B cell (primary cell): ENCODE measurements around the gene PLK3. TPM values are rescaled to one million over a fixed set of nuclear protein-coding genes. Genes with fewer than 3 reads are reported as not detected.

ENCODE experiments used
- ATAC-seq: fragments of 200-7000 bp; cut with Tn5 transposase; one replicate; pipeline ENCODE4 v1.10.0; 2021; ENCODE audit warnings: low read depth, mild to moderate bottlenecking, moderate number of reproducible peaks, moderate library complexity
- CTCF ChIA-PET: fragments of 350-600 bp; sonication (Branson Sonifier 250); formaldehyde crosslinking; loops from one replicate; lab custom pipeline; 2021; ENCODE audit warnings: antibody characterized with exemption, inconsistent platforms; lab: Charles Lee
- POLR2A ChIA-PET: fragments of 350-600 bp; sonication (Branson Sonifier 250); formaldehyde crosslinking; loops from one replicate; lab custom pipeline; 2021; ENCODE audit warnings: antibody characterized with exemption; lab: Charles Lee
- DNase-seq: peaks from one replicate; pipeline ENCODE4 v3.0.0; 2013
- H2AFZ ChIP-seq: 2 replicates; pipeline ENCODE4 v1.6.1; 2012; ENCODE audit warnings: mild to moderate bottlenecking, low read depth, low read length; ENCODE audit not compliant: insufficient read depth, poor library complexity, severe bottlenecking
- H3K27ac ChIP-seq, 2 donors: 1 replicate in 1 of 2; 2 replicates in 1 of 2; pipeline ENCODE4 v1.5.1; 2012 to 2013; ENCODE audit warnings: low read length in 2 of 2, mild to moderate bottlenecking in 2 of 2, moderate library complexity in 1 of 2
- H3K27me3 ChIP-seq, 4 experiments: fragments of 200-600 bp in 1 of 4; sonication (generic) in 1 of 4; replicated peaks in 1 of 4; 1 replicate in 2 of 4; 2 replicates in 2 of 4; pipeline versions ENCODE4 v1.6.1 to v1.7.0; 2013 to 2016; ENCODE audit warnings: low read length in 3 of 4, mild to moderate bottlenecking in 2 of 4, mixed read lengths in 1 of 4, moderate library complexity in 1 of 4; ENCODE audit not compliant: insufficient read depth in 4 of 4, control insufficient read depth in 3 of 4; ENCODE audit errors: control extremely low read depth in 1 of 4
- H3K36me3 ChIP-seq, 2 experiments: replicated peaks in 1 of 2; 1 replicate in 1 of 2; 2 replicates in 1 of 2; pipeline versions ENCODE4 v1.6.1 to v1.7.1; 2013; ENCODE audit warnings: low read length in 1 of 2; ENCODE audit not compliant: insufficient read depth in 2 of 2, control insufficient read depth in 1 of 2; ENCODE audit errors: control extremely low read depth in 1 of 2, extremely low read depth in 1 of 2
- H3K4me1 ChIP-seq, 2 donors: fragments of 200-600 bp in 1 of 2; sonication (generic) in 1 of 2; 1 replicate in 1 of 2; 2 replicates in 1 of 2; pipeline versions ENCODE4 v1.5.1 to v1.6.1; 2013 to 2017; ENCODE audit warnings: low read length in 2 of 2; ENCODE audit not compliant: control insufficient read depth in 2 of 2, insufficient read depth in 2 of 2
- H3K4me2 ChIP-seq: replicated peaks from 2 replicates; pipeline ENCODE3; 2012; ENCODE audit warnings: mild to moderate bottlenecking, low read depth, low read length; ENCODE audit not compliant: poor library complexity, severe bottlenecking
- H3K4me3 ChIP-seq, 5 experiments: fragments of 200-600 bp in 1 of 5; sonication (generic) in 1 of 5; 1 replicate in 3 of 5; 2 replicates in 2 of 5; pipeline versions ENCODE4 v1.5.1 to v1.7.0; 2011 to 2016; ENCODE audit warnings: low read length in 4 of 5, mild to moderate bottlenecking in 4 of 5, low read depth in 2 of 5, control low read depth in 1 of 5, moderate library complexity in 1 of 5; ENCODE audit not compliant: insufficient read depth in 1 of 5; ENCODE audit errors: control extremely low read depth in 1 of 5, extremely low read depth in 1 of 5
- H3K79me2 ChIP-seq: fragments of 200-600 bp; sonication (generic); one replicate; pipeline ENCODE4 v1.6.0; 2016; ENCODE audit warnings: low read length; ENCODE audit not compliant: control insufficient read depth, insufficient read depth
- H3K9ac ChIP-seq: fragments of 200-600 bp; sonication (generic); 2 replicates; pipeline ENCODE4 v1.6.1; 2017; ENCODE audit warnings: mild to moderate bottlenecking, low read length, moderate library complexity
- H3K9me3 ChIP-seq, 3 donors: one replicate each; pipeline versions ENCODE4 v1.6.1 to v1.7.1; 2013; ENCODE audit warnings: low read length in 2 of 3; ENCODE audit not compliant: control insufficient read depth in 2 of 3, insufficient read depth in 1 of 3; ENCODE audit errors: control extremely low read depth in 1 of 3
- H4K20me1 ChIP-seq: 2 replicates; pipeline ENCODE4 v1.6.0; 2012; ENCODE audit warnings: mild to moderate bottlenecking, low read length; ENCODE audit not compliant: insufficient read depth, control insufficient read depth, poor library complexity, severe bottlenecking
- H3K27ac Mint-ChIP-seq: one replicate; pipeline ENCODE4 v1.8.0; 2021; ENCODE audit warnings: mixed read lengths
- H3K27me3 Mint-ChIP-seq: one replicate; pipeline ENCODE4 v1.8.0; 2021; ENCODE audit warnings: mixed read lengths
- H3K4me1 Mint-ChIP-seq: one replicate; pipeline ENCODE4 v1.8.0; 2021; ENCODE audit warnings: mixed read lengths
- H3K4me3 Mint-ChIP-seq: one replicate; pipeline ENCODE4 v1.8.0; 2021; ENCODE audit warnings: mixed read lengths
- H3K9me3 Mint-ChIP-seq: one replicate; pipeline ENCODE4 v1.8.0; 2022; ENCODE audit warnings: mixed read lengths; ENCODE audit not compliant: insufficient read depth
- CTCF ChIP-seq: fragments of 200-600 bp; IDR thresholded peaks from one replicate; pipeline ENCODE4 v1.8.0; 2022; ENCODE audit warnings: antibody characterized with exemption, mild to moderate bottlenecking
- EZH2 ChIP-seq: IDR thresholded peaks from 2 replicates; pipeline ENCODE4 v1.6.1; 2012; ENCODE audit warnings: borderline replicate concordance, low read depth, mild to moderate bottlenecking, moderate library complexity, low read length; ENCODE audit not compliant: insufficient read depth, poor library complexity, severe bottlenecking
- whole genome bisulfite sequencing: methylation state at CpG from one replicate; pipeline ENCODE4 v1.1.5; 2013; ENCODE audit warnings: missing lambda C conversion rate; ENCODE audit not compliant: insufficient coverage; 5-methylcytosine and 5-hydroxymethylcytosine counted together
- intact Hi-C: fragments of 100-400 bp; cut with micrococcal nuclease; formaldehyde crosslinking; loops from one replicate; pipeline ENCODE4 v1.10.0; 2022
- polyA plus RNA-seq: library from polyadenylated mRNA; depleted of rRNA; stranded (reverse); fragments of >200 nt; gene quantifications from 2 replicates; pipeline ENCODE4 v1.2.3, GENCODE V29; 2012
- total RNA-seq, 2 donors: library from RNA; stranded (reverse); fragments of 120-200 nt in 1 of 2; gene quantifications; 1 replicate in 1 of 2; 2 replicates in 1 of 2; pipeline versions ENCODE4 v1.2.3 to v1.2.4, GENCODE V29; 2013 to 2022

PLK3 gene
- total and polyA plus RNA-seq, 2 donors (not counting 1 experiment from before 2014, with no cell fraction given) = 35.9 to 93.5 TPM

DNA sequence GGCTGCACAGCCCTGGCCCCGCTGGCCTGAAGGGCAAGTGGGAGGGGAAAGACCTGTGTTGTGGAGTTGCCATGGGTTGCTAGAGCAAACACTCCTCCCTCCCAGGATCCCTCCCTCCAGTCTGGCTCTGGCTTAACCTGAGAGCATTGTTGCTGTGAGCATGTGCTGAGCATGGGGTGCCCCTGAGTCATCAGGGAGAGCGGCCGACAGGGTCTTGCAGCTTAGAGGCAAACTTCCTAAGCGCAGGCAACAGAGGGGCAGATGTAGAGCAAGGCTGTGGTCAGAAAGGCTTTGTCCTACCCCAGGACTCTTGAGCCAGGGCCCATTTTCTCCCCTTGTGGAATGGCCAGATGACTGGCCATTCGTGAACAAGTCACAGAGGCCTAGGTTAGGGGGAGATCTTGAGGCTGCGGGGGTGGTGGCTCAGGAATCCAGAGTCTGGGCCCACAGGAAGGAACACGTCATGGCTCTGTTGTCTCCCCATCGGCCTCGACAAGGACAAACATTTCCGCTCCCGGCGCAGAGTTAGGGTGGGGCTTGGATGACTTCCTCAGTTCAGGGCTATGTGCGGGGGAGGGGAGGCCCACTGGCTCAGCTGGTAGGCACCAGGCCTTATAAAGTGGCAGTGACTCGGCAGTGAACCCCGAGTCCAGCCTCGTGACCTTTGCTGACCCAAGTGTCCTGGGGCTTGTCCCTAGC lies 7.3 kb downstream of the PLK3 start:
- peak overlapping the region; percentile 91 to 95 for H3K27ac ChIP-seq
- peak overlapping the region; percentile 7 for H3K9ac ChIP-seq
- H3K36me3 ChIP-seq = peaks cover 0 to 20% of the 10 kb centered on the region in 2 experiments
- H3K9me3 ChIP-seq = peaks cover 0 to 3% (median 0%) of the 10 kb centered on the region in 3 donors
- no peaks in the 10 kb centered on the region for H4K20me1 ChIP-seq
- no peaks in the 10 kb centered on the region for H3K79me2 ChIP-seq
- H3K4me1 ChIP-seq = peaks cover 44 to 59% of the 10 kb centered on the region in 2 donors
- ATAC-seq = peak; percentile 58
- H3K4me1 Mint-ChIP-seq = peaks cover 66% of the 10 kb centered on the region
- DNase-seq = peak; percentile 87
- no peaks in the 10 kb centered on the region for H3K27me3 ChIP-seq
- POLR2A ChIA-PET = interaction anchor here (0.6 to 4.3 kb wide), 6 partner anchors 7 to 496 kb away, joined by 3 to 59 read pairs (median 12); partner anchors contain the start of gene PLK3
- peak overlapping the region; percentile 66 for H3K4me3 Mint-ChIP-seq
- H2AFZ ChIP-seq = peak overlapping the region; percentile 30
- H3K27me3 Mint-ChIP-seq = no peaks in the 10 kb centered on the region
- 13% methylated on average over 15 of the region's 16 CpGs for WGBS
- intact Hi-C loops = no loop called here
- peak overlapping the region in 1 of 5 experiments; percentile 10 for H3K4me3 ChIP-seq
- no peaks in the 10 kb centered on the region for H3K9me3 Mint-ChIP-seq
- H3K4me2 ChIP-seq = peak overlapping the region; percentile 68
- CTCF ChIA-PET = interaction anchor here (1.7 to 3.9 kb wide), 5 partner anchors 8 to 496 kb away, joined by 6 to 40 read pairs (median 8); partner anchors contain the start of gene PLK3
- TF ChIP-seq CTCF = no peak
- TF ChIP-seq EZH2 = no peak
- peak overlapping the region; percentile 99 for H3K27ac Mint-ChIP-seq
